GM12891 (cell line): ENCODE measurements around the gene CADPS.

ENCODE experiments used
- DNase-seq: peaks from one replicate; pipeline ENCODE4 v3.0.0; 2011; ENCODE audit warnings: low spot score; ENCODE audit not compliant: insufficient read length
- FAIRE-seq: peaks from 2 replicates; lab custom pipeline; 2011; peaks lifted over from hg19 to GRCh38; lab: Jason Lieb, UNC
- PAX5 ChIP-seq: IDR thresholded peaks from 2 replicates; pipeline ENCODE4 v1.6.1; 2011; ENCODE audit warnings: low read length, moderate library complexity, mild to moderate bottlenecking; ENCODE audit not compliant: insufficient read depth, severe bottlenecking
- POLR2A ChIP-seq: IDR thresholded peaks from 2 replicates; pipeline ENCODE4 v1.6.1; 2011; ENCODE audit warnings: low read depth, low read length, control low read depth
- POLR2AphosphoS5 ChIP-seq: IDR thresholded peaks from 2 replicates; pipeline ENCODE4 v1.6.1; 2011; ENCODE audit warnings: low read depth, low read length, control low read depth
- POU2F2 ChIP-seq: IDR thresholded peaks from 2 replicates; pipeline ENCODE4 v1.6.1; 2011; ENCODE audit warnings: low read depth, mild to moderate bottlenecking, control low read depth, low read length, moderate library complexity
- SPI1 ChIP-seq: IDR thresholded peaks from 2 replicates; pipeline ENCODE4 v1.6.1; 2011; ENCODE audit warnings: low read depth, low read length, control low read depth
- TAF1 ChIP-seq: IDR thresholded peaks from 2 replicates; pipeline ENCODE4 v1.6.1; 2011; ENCODE audit warnings: low read depth, low read length, control low read depth

CADPS gene

GRCh38 chr3:62392626-62393292, 482.5 kb downstream of the CADPS start:
- DNase-seq (no peak), FAIRE-seq (no peak)
- TF ChIP-seq PAX5 (no peak), POLR2A (no peak), TAF1 (no peak), POLR2AphosphoS5 (no peak), POU2F2 (no peak), SPI1 (no peak)

DNA sequence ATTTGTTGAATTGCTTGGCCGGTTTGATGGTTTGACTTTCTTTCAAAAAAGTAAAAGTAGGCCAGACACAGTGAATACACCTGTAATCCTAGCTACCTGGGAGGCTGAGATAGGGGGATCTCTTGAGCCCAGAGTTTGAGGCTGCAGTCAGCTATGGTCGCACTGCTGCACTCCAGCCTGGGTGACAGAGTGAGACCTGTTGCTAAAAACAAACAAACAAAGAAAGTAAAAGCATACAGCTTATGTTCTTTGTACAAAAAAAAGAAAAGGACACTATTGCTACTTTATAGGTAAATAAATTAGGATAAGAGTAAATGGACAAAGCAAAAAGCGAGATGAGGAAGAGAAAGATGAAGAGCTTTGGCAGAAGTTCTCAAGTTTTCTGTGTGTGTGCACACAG, 488.0 kb downstream of the CADPS start:
- no peak for FAIRE-seq

DNA sequence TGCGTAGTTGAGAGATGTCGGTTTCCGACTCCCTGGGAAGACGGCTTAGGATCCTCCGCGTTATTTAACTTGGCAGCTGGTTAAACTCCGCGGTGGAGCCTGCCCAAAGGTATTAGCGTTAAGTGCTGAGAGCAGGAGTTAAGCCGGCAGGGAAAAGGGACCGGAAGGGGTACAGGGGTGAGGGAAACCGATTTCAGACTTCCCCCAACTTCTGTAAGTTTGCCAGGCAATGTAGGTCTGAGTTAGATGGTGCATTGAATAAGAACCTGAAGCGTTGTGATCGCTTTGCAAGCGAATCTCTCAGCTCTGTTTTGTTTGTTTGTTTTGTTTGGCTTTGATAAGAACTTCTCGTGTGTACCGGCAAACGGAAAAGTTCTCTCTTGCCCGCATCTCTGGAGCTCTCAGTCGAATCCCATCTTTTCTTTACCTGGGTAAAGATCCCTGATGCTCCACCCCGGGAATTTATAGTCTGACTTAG, 495.9 kb downstream of the CADPS start:
- FAIRE-seq (no peak), DNase-seq (no peak)
- no peak for TF ChIP-seq PAX5
- TF ChIP-seq TAF1: no peak
- TF ChIP-seq POU2F2: no peak
- TF ChIP-seq POLR2AphosphoS5: no peak
- TF ChIP-seq POLR2A: no peak

More for the DNA sequence above, 488.0 kb downstream of the CADPS start:
- DNase-seq: no peak
- TF ChIP-seq POLR2AphosphoS5: no peak
- no peak for TF ChIP-seq POLR2A
- no peak for TF ChIP-seq PAX5
- TF ChIP-seq SPI1: no peak
- no peak for TF ChIP-seq POU2F2
- TF ChIP-seq TAF1: no peak

GRCh38 chr3:62378921-62379320, 496.3 kb downstream of the CADPS start:
- no peak for DNase-seq
- no peak for FAIRE-seq
- TF ChIP-seq POLR2A (no peak), SPI1 (no peak), POLR2AphosphoS5 (no peak), TAF1 (no peak), PAX5 (no peak), POU2F2 (no peak)

DNA sequence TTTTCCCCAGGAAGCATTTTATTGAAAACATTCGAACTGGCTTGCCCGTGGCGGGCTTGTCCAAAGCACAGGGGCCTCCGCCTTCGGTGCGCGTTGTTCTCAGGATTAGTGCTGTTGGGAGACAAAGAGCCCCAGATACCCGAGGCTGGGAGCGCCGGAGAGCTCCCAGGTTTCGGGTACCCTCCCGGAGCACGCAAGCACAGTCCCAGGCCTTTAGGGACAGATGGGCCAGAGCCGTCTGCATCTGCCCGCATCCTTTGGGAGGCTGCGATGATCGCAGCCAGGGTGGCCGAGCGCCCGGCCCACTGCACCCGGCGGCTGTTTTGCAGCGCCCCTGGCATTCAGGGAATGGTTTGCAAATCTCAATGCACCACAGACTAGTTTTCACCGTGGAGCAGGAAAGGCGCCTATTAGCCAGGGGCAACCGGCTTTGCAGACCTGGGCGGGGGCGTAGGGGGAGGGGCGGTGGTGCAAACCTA, 496.9 kb downstream of the CADPS start:
- FAIRE-seq (no peak), DNase-seq (no peak)
- TF ChIP-seq TAF1: no peak

DNA sequence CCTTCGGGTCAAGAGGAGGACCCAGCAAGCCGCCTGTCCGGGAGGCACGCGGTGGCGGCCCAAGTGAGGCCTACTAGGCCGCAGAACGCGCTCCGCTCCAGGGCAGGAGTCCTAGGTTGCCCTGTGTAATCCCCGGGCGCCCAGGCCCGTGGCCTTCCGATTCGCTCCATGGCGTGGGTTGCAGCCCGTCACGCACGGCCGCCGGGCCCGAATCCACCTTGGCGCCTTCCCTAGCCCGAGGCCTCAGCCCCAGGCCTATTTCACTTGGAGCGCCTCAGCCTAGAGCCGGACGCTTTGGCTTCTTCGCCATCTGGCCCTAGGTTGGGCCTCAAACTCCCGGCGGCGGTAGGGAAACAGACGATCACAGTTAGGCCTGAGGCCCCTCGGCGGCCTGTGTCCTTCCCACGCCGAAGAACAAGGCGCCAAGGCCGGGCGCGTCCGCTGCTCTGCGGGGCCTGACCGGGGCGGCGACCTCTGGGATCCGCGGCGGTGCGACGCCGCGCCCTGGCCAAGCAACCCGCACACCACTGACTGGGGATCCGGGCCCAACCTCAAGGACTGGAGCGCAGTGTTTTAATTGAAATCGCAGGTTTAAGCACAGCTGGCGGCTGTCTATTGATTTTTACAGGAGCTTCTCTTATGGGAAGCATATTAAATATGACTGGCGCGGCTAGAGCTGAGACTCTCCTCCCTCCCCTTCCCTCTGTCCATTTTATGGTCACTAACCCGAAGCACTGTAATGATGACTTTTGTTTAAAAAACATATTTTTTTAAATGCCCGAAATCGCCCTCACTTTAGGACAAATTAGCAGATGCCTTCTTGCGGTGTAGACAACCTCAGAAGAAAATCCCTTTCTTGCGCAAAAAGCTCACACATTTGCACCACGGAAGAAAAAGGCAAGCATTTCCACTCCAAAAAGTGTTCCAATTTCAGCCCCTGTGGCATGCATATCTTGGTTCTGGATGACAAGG, 498.0 kb downstream of the CADPS start:
- DNase-seq (no peak), FAIRE-seq (no peak)

GRCh38 chr3:62376454-62376720, 498.8 kb downstream of the CADPS start:
- TF ChIP-seq PAX5 (no peak), POLR2A (no peak), POU2F2 (no peak), POLR2AphosphoS5 (no peak), SPI1 (no peak), TAF1 (no peak)
- no peak for FAIRE-seq
- DNase-seq: no peak

More for the DNA sequence above, 498.0 kb downstream of the CADPS start:
- TF ChIP-seq POU2F2 (no peak), POLR2A (no peak), PAX5 (no peak), TAF1 (no peak)

DNA sequence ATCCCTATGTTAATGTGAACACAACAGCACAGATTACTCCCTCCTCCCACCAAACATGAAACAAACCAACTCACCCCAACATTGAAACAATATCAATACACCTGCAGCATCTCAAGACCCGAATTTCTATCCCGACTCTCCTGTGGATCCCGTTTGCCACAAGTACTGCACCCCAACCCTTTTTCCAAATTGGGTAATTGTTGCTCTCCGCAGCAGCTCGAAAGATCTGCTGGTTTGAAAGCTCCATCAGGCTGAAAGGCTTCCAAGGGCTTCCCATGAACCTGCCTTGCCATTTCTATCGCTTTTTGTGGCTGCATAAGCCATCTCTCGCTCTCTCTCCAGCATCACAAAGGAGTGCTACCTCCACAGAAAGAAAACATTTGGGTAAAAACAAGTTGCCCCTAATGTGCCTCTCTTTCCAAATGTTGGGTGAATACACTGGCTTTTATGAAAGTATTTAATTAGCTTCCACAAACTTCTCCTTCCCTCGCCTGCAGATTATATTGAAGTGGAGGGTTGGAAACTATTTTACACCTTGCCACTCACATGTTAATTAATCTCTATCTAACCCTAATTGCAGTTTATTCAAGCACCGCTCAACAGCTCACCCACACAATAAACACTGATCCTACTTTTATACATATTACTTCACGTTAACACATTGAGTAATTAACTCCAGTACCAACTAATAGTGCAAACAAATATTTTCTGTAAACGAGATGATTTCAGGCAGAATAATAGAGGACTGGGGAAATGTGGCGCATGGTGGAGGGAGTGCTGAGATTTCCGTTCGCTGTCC, 499.4 kb downstream of the CADPS start:
- FAIRE-seq (no peak), DNase-seq (no peak)
- TF ChIP-seq POU2F2 (no peak), SPI1 (no peak), PAX5 (no peak), POLR2AphosphoS5 (no peak), POLR2A (no peak), TAF1 (no peak)

- FAIRE-seq (no peak), DNase-seq (no peak)
- TF ChIP-seq POLR2A (no peak), SPI1 (no peak), POLR2AphosphoS5 (no peak), POU2F2 (no peak), TAF1 (no peak), PAX5 (no peak)
Observed at GRCh38 chr3:62374341-62375218, 500.6 kb downstream of the CADPS start.
